Stomach (tissue), 4 donors: ENCODE data around the gene CTU1.

ENCODE experiments used
- POLR2AphosphoS5 ChIP-seq, 3 donors: sonication (generic); formaldehyde crosslinking; IDR thresholded peaks; one replicate each; pipeline ENCODE4 v1.6.1; 2016; ENCODE audit warnings: antibody characterized with exemption in 3 of 3
- TF ChIP-seq, protein P1 (sequence below), 7 experiments: fragments of 450-650 bp in 4 of 7; fragments of 200-600 bp in 3 of 7; sonication (generic) in 3 of 7; IDR thresholded peaks; one replicate each; pipeline ENCODE4 v1.5.1; 2016 to 2019; ENCODE audit warnings: antibody characterized with exemption in 7 of 7, control low read depth in 2 of 7, mild to moderate bottlenecking in 1 of 7

GRCh38 chr19:51070334-51071094, 37.7 kb downstream of the CTU1 start:
- TF ChIP-seq POLR2AphosphoS5 (IDR thresholded peaks at IDR 0.05): no peak
- TF ChIP-seq, protein P1, sequence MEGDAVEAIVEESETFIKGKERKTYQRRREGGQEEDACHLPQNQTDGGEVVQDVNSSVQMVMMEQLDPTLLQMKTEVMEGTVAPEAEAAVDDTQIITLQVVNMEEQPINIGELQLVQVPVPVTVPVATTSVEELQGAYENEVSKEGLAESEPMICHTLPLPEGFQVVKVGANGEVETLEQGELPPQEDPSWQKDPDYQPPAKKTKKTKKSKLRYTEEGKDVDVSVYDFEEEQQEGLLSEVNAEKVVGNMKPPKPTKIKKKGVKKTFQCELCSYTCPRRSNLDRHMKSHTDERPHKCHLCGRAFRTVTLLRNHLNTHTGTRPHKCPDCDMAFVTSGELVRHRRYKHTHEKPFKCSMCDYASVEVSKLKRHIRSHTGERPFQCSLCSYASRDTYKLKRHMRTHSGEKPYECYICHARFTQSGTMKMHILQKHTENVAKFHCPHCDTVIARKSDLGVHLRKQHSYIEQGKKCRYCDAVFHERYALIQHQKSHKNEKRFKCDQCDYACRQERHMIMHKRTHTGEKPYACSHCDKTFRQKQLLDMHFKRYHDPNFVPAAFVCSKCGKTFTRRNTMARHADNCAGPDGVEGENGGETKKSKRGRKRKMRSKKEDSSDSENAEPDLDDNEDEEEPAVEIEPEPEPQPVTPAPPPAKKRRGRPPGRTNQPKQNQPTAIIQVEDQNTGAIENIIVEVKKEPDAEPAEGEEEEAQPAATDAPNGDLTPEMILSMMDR (IDR thresholded peaks at IDR 0.05): no peak
